HepG2 (cell line): ENCODE data around the gene RELL2. TPM values are rescaled to one million over a fixed set of nuclear protein-coding genes. Genes with fewer than 3 reads are reported as not detected.

Experiments
- AKAP8 ChIP-seq: sonication (generic); formaldehyde crosslinking; IDR thresholded peaks from 2 replicates; pipeline ENCODE4 v1.5.1; 2020; ENCODE audit warnings: mild to moderate bottlenecking, missing genetic modification reagents
- ARNTL ChIP-seq: sonication (generic); formaldehyde crosslinking; IDR thresholded peaks from 2 replicates; pipeline ENCODE4 v1.4.0; 2020; ENCODE audit warnings: mild to moderate bottlenecking, missing genetic modification reagents
- FOXO4 ChIP-seq: sonication (generic); formaldehyde crosslinking; conservative IDR thresholded peaks from 2 replicates; pipeline ENCODE4 v1.8.1; 2023; ENCODE audit warnings: missing genetic modification reagents
- MAX ChIP-seq: IDR thresholded peaks from 2 replicates; pipeline ENCODE4 v1.6.1; 2012; ENCODE audit warnings: inconsistent platforms
- MYPOP ChIP-seq: sonication (generic); formaldehyde crosslinking; IDR thresholded peaks from 2 replicates; pipeline ENCODE4 v1.8.1; 2023; ENCODE audit warnings: mild to moderate bottlenecking, moderate library complexity, missing genetic modification reagents
- PAXIP1 ChIP-seq: sonication (generic); formaldehyde crosslinking; conservative IDR thresholded peaks from 2 replicates; pipeline ENCODE4 v1.4.0; 2020; ENCODE audit warnings: mild to moderate bottlenecking, missing genetic modification reagents, moderate library complexity
- PBX2 ChIP-seq: IDR thresholded peaks from 2 replicates; pipeline ENCODE4 v1.6.1; 2016; ENCODE audit warnings: control low read depth
- RFXANK ChIP-seq: IDR thresholded peaks from 2 replicates; pipeline ENCODE4 v1.6.1; 2016
- SMYD3 ChIP-seq: sonication (generic); formaldehyde crosslinking; IDR thresholded peaks from 2 replicates; pipeline ENCODE4 v1.8.1; 2023; ENCODE audit warnings: mild to moderate bottlenecking, missing genetic modification reagents
- SRSF4 ChIP-seq: fragments of 200-400 bp; formaldehyde crosslinking; IDR thresholded peaks from one replicate; pipeline ENCODE4 v1.6.1; 2018; ENCODE audit warnings: mild to moderate bottlenecking, low read depth, low read length, moderate library complexity; ENCODE audit not compliant: poor library complexity, severe bottlenecking
- SRY ChIP-seq: sonication (generic); formaldehyde crosslinking; IDR thresholded peaks from 2 replicates; pipeline ENCODE4 v1.8.0; 2022; ENCODE audit warnings: mild to moderate bottlenecking, missing genetic modification reagents
- TBL1XR1 ChIP-seq: fragments of 150-350 bp; IDR thresholded peaks from 2 replicates; pipeline ENCODE4 v1.6.1; 2014; ENCODE audit warnings: borderline replicate concordance, low read length; ENCODE audit not compliant: partially characterized antibody
- U2AF1 ChIP-seq: fragments of 200-400 bp; formaldehyde crosslinking; optimal IDR thresholded peaks from 2 replicates; pipeline ENCODE3; 2017; ENCODE audit warnings: mild to moderate bottlenecking, low read depth, low read length
- ZBTB7A ChIP-seq: sonication (generic); formaldehyde crosslinking; IDR thresholded peaks from 2 replicates; pipeline ENCODE4 v1.8.0; 2022; ENCODE audit warnings: mild to moderate bottlenecking, missing genetic modification reagents
- ZKSCAN1 ChIP-seq: fragments of 150-350 bp; IDR thresholded peaks from 2 replicates; pipeline ENCODE4 v1.6.1; 2014; ENCODE audit warnings: low read length
- ZMAT3 ChIP-seq: sonication (generic); formaldehyde crosslinking; conservative IDR thresholded peaks from 2 replicates; pipeline ENCODE4 v1.7.0; 2021; ENCODE audit warnings: missing genetic modification reagents
- ZMYM2 ChIP-seq: sonication (generic); formaldehyde crosslinking; IDR thresholded peaks from 2 replicates; pipeline ENCODE4 v1.8.0; 2022; ENCODE audit warnings: mild to moderate bottlenecking, missing genetic modification reagents
- ZNF20 ChIP-seq: sonication (generic); formaldehyde crosslinking; IDR thresholded peaks from 2 replicates; pipeline ENCODE4 v1.4.0; 2020; ENCODE audit warnings: mild to moderate bottlenecking, moderate library complexity, missing genetic modification reagents
- ZNF326 ChIP-seq: sonication (generic); formaldehyde crosslinking; IDR thresholded peaks from 2 replicates; pipeline ENCODE4 v1.4.0; 2020; ENCODE audit warnings: missing genetic modification reagents, borderline replicate concordance
- ZNF557 ChIP-seq: sonication (generic); formaldehyde crosslinking; IDR thresholded peaks from 2 replicates; pipeline ENCODE4 v1.4.0; 2020; ENCODE audit warnings: missing genetic modification reagents
- ZNF800 ChIP-seq: sonication (generic); formaldehyde crosslinking; IDR thresholded peaks from 2 replicates; pipeline ENCODE4 v1.4.0; 2020; ENCODE audit warnings: missing genetic modification reagents
- polyA plus RNA-seq, 8 experiments: library from polyadenylated mRNA; depleted of rRNA in 3 of 8; stranded (reverse) in 7 of 8; unstranded in 1 of 8; fragments of >200 nt; fragmentation: Illumina TruSeq in 4 of 8; extraction: Trizol in 4 of 8; gene quantifications; 2 replicates each; pipeline versions ENCODE4 v1.2.1 to v1.2.3, GENCODE V29; 2011 to 2016; ENCODE audit warnings: low read depth in 4 of 8, missing spikeins in 1 of 8, mixed read lengths in 1 of 8; ENCODE audit not compliant: insufficient read depth in 1 of 8
- total RNA-seq, 5 experiments: library from RNA; depleted of rRNA; stranded (reverse); fragments of >200 nt; fragmentation: Illumina TruSeq; extraction: Trizol; gene quantifications; 2 replicates each; pipeline ENCODE4 v1.2.3, GENCODE V29; 2016; ENCODE audit warnings: low read depth in 1 of 5

RELL2 gene
- total and polyA plus RNA-seq, 2 of the 13 experiments (the other 11 are each of a cell fraction or from before 2014, with no cell fraction given), result 6.4 to 8.3 TPM

- TF ChIP-seq MYPOP (CRISPR knock-in tag), result 0 out of 2 replicates have a peak, but pooled peaks have one; percentile 26
- TF ChIP-seq ZKSCAN1, result no peak
- TF ChIP-seq TBL1XR1, result no peak
- no peak for TF ChIP-seq U2AF1
- TF ChIP-seq AKAP8 (CRISPR knock-in tag), result no peak
- no peak for TF ChIP-seq ZBTB7A (CRISPR knock-in tag)
- no peak for TF ChIP-seq ZNF557 (CRISPR knock-in tag)
- TF ChIP-seq ZMAT3 (CRISPR knock-in tag), result no peak
- no peak for TF ChIP-seq SRSF4
- no peak for TF ChIP-seq ZNF800 (CRISPR knock-in tag)
- no peak for TF ChIP-seq SMYD3 (CRISPR knock-in tag)
- no peak for TF ChIP-seq SRY (CRISPR knock-in tag)
- TF ChIP-seq RFXANK (CRISPR knock-in tag), result no peak
- no peak for TF ChIP-seq MAX
- no peak for TF ChIP-seq PBX2 (CRISPR knock-in tag)
- TF ChIP-seq PAXIP1, result peak; percentile 37; the same call in 1 of the 2 replicates
- no peak for TF ChIP-seq ZNF326
- no peak for TF ChIP-seq ZMYM2 (CRISPR knock-in tag)
- TF ChIP-seq ARNTL, result no peak
- TF ChIP-seq ZNF20 (CRISPR knock-in tag), result no peak
- TF ChIP-seq FOXO4 (CRISPR knock-in tag), result no peak
Measured at GRCh38 chr5:141650851-141651727, 14.3 kb downstream of the RELL2 start, which contains the start of gene FCHSD1 (continued).
